H1 (cell line): ENCODE data around the gene SYTL1. TPM values are rescaled to one million over a fixed set of nuclear protein-coding genes. Genes with fewer than 3 reads are reported as not detected.

Experiments
- CTCF ChIA-PET: fragments of 300-600 bp; sonication (Branson Sonifier 250); formaldehyde crosslinking; loops from one replicate; lab custom pipeline; 2021; ENCODE audit not compliant: partially characterized antibody; lab: Charles Lee
- POLR2A ChIA-PET: fragments of 300-600 bp; sonication (Branson Sonifier 250); formaldehyde crosslinking; loops from one replicate; lab custom pipeline; 2021; ENCODE audit warnings: inconsistent platforms; ENCODE audit not compliant: partially characterized antibody; lab: Charles Lee
- DNase-seq, 2 experiments: peaks; one replicate each; pipeline versions ENCODE4 v3.0.0 to v3.0.0-alpha.2; 2010 to 2022; ENCODE audit warnings: low spot score in 2 of 2, low read depth in 1 of 2, mixed read lengths in 1 of 2
- FAIRE-seq: peaks from 2 replicates; lab custom pipeline; 2011; peaks lifted over from hg19 to GRCh38; lab: Jason Lieb, UNC
- H2AFZ ChIP-seq: 2 replicates; pipeline ENCODE4 v1.8.1; 2012; ENCODE audit warnings: low read length, inconsistent platforms
- H2AK5ac ChIP-seq: 2 replicates; pipeline ENCODE4 v1.6.1; 2013; ENCODE audit warnings: low read depth, low read length
- H2BK120ac ChIP-seq: replicated peaks from 2 replicates; pipeline ENCODE3; 2013; ENCODE audit warnings: low read depth, low read length, inconsistent platforms
- H2BK12ac ChIP-seq: 2 replicates; pipeline ENCODE4 v1.6.1; 2013; ENCODE audit warnings: low read depth, low read length
- H2BK15ac ChIP-seq: 2 replicates; pipeline ENCODE4 v1.6.1; 2013; ENCODE audit warnings: low read length
- H2BK20ac ChIP-seq: 2 replicates; pipeline ENCODE4 v1.6.1; 2013; ENCODE audit warnings: low read length
- H2BK5ac ChIP-seq: 2 replicates; pipeline ENCODE4 v1.6.1; 2013; ENCODE audit warnings: low read depth, low read length
- H3K14ac ChIP-seq: 2 replicates; pipeline ENCODE4 v1.6.1; 2013; ENCODE audit warnings: inconsistent platforms; ENCODE audit not compliant: insufficient read length
- H3K18ac ChIP-seq: 2 replicates; pipeline ENCODE4 v1.6.1; 2013; ENCODE audit warnings: low read length; ENCODE audit errors: extremely low read depth
- H3K23ac ChIP-seq: 2 replicates; pipeline ENCODE4 v1.6.1; 2013; ENCODE audit warnings: inconsistent platforms; ENCODE audit not compliant: insufficient read length
- H3K23me2 ChIP-seq: 2 replicates; pipeline ENCODE4 v1.6.1; 2013; ENCODE audit warnings: low read depth, low read length
- H3K27ac ChIP-seq: 2 replicates; pipeline ENCODE4 v1.6.1; 2011; ENCODE audit warnings: low read depth, low read length, inconsistent platforms
- H3K27me3 ChIP-seq, 4 experiments: replicated peaks in 1 of 4; 1 replicate in 1 of 4; 2 replicates in 3 of 4; pipeline versions ENCODE4 v1.6.1 to v1.8.1; 2011 to 2013; ENCODE audit warnings: low read length in 3 of 4, mild to moderate bottlenecking in 3 of 4, inconsistent platforms in 2 of 4, mixed read lengths in 2 of 4, moderate library complexity in 1 of 4; ENCODE audit not compliant: control insufficient read depth in 3 of 4, insufficient read depth in 3 of 4; ENCODE audit errors: extremely low read depth in 1 of 4
- H3K36me3 ChIP-seq, 4 experiments: 2 replicates each; pipeline versions ENCODE4 v1.6.1 to v1.8.1; 2011 to 2013; ENCODE audit warnings: mild to moderate bottlenecking in 4 of 4, low read length in 3 of 4, moderate library complexity in 2 of 4, control low read depth in 1 of 4, inconsistent platforms in 1 of 4; ENCODE audit not compliant: insufficient read depth in 4 of 4, control insufficient read depth in 2 of 4
- H3K4ac ChIP-seq: replicated peaks from 2 replicates; pipeline ENCODE3; 2013; ENCODE audit warnings: low read length, low read depth, mixed read lengths, inconsistent platforms; ENCODE audit not compliant: insufficient read length
- H3K4me1 ChIP-seq, 4 experiments: replicated peaks in 1 of 4; 1 replicate in 1 of 4; 2 replicates in 3 of 4; pipeline versions ENCODE4 v1.6.1 to v1.8.1; 2011 to 2013; ENCODE audit warnings: low read length in 3 of 4, inconsistent platforms in 2 of 4, mixed read lengths in 1 of 4; ENCODE audit not compliant: insufficient read depth in 4 of 4, control insufficient read depth in 3 of 4
- H3K4me2 ChIP-seq, 2 experiments: 2 replicates each; pipeline versions ENCODE4 v1.6.1 to v1.8.1; 2011 to 2013; ENCODE audit warnings: low read depth in 2 of 2, low read length in 2 of 2, control low read depth in 1 of 2, inconsistent platforms in 1 of 2, mild to moderate bottlenecking in 1 of 2; ENCODE audit not compliant: insufficient read depth in 1 of 2
- H3K4me3 ChIP-seq, 4 experiments: fragments of 200-600, 300-600 bp in 1 of 4; sonication (generic), shearing (Covaris generic), sonication (Bioruptor Twin) in 1 of 4; 2 replicates each; pipeline versions ENCODE4 v1.5.1 to v1.8.1; 2011 to 2016; ENCODE audit warnings: low read length in 4 of 4, low read depth in 3 of 4, control low read depth in 2 of 4, inconsistent platforms in 2 of 4, mild to moderate bottlenecking in 2 of 4, mixed read lengths in 1 of 4, moderate library complexity in 1 of 4; ENCODE audit not compliant: insufficient read depth in 2 of 4; ENCODE audit errors: extremely low read depth in 1 of 4
- H3K56ac ChIP-seq: replicated peaks from 2 replicates; pipeline ENCODE3; 2013; ENCODE audit warnings: low read depth, mild to moderate bottlenecking, mixed read lengths, low read length, inconsistent platforms; ENCODE audit not compliant: insufficient read length
- H3K79me1 ChIP-seq: 2 replicates; pipeline ENCODE4 v1.6.1; 2013; ENCODE audit warnings: low read depth, low read length, control low read depth
- H3K79me2 ChIP-seq, 2 experiments: 2 replicates each; pipeline versions ENCODE4 v1.6.1 to v1.8.1; 2012 to 2013; ENCODE audit warnings: low read length in 2 of 2, mild to moderate bottlenecking in 2 of 2, inconsistent platforms in 1 of 2; ENCODE audit not compliant: insufficient read depth in 2 of 2, control insufficient read depth in 1 of 2
- H3K9ac ChIP-seq, 4 experiments: replicated peaks in 1 of 4; 1 replicate in 1 of 4; 2 replicates in 3 of 4; pipeline versions ENCODE4 v1.6.1 to v1.8.1; 2011 to 2013; ENCODE audit warnings: low read depth in 3 of 4, low read length in 3 of 4, control low read depth in 2 of 4, mild to moderate bottlenecking in 2 of 4, moderate library complexity in 2 of 4, inconsistent platforms in 1 of 4; ENCODE audit errors: extremely low read depth in 1 of 4
- H3K9me3 ChIP-seq, 2 experiments: 2 replicates each; pipeline versions ENCODE4 v1.6.1 to v1.8.1; 2012 to 2013; ENCODE audit warnings: mild to moderate bottlenecking in 2 of 2, moderate library complexity in 2 of 2, control low read depth in 1 of 2, inconsistent platforms in 1 of 2, low read depth in 1 of 2, low read length in 1 of 2, mixed read lengths in 1 of 2; ENCODE audit not compliant: insufficient read depth in 2 of 2
- H4K20me1 ChIP-seq, 2 experiments: replicated peaks in 1 of 2; 2 replicates each; pipeline versions ENCODE3 to v1.8.1; 2011 to 2013; ENCODE audit warnings: inconsistent platforms in 2 of 2, low read length in 2 of 2, mild to moderate bottlenecking in 1 of 2; ENCODE audit not compliant: insufficient read depth in 2 of 2, control insufficient read depth in 1 of 2
- H4K5ac ChIP-seq: 2 replicates; pipeline ENCODE4 v1.6.1; 2013; ENCODE audit warnings: low read length, low read depth, mixed read lengths, inconsistent platforms; ENCODE audit not compliant: insufficient read length
- H4K8ac ChIP-seq: 2 replicates; pipeline ENCODE4 v1.8.0; 2013; ENCODE audit warnings: mild to moderate bottlenecking, moderate library complexity, low read length, inconsistent platforms; ENCODE audit not compliant: insufficient read depth; ENCODE audit errors: extremely low read depth
- H4K91ac ChIP-seq: replicated peaks from 2 replicates; pipeline ENCODE3; 2013; ENCODE audit warnings: low read length, mixed read lengths, inconsistent platforms; ENCODE audit not compliant: insufficient read length
- ASH2L ChIP-seq: fragments of 200-600, 300-600 bp; sonication (generic); IDR thresholded peaks from one replicate; pipeline ENCODE4 v1.7.1; 2017; ENCODE audit warnings: low read length
- CHD2 ChIP-seq: IDR thresholded peaks from 2 replicates; pipeline ENCODE4 v1.6.1; 2012; ENCODE audit warnings: low read length, improper control_type of control experiment
- CTCF ChIP-seq, 3 experiments: IDR thresholded peaks; 1 replicate in 2 of 3; 2 replicates in 1 of 3; pipeline versions ENCODE4 v1.5.1 to v1.6.1; 2011; ENCODE audit warnings: low read length in 3 of 3, mild to moderate bottlenecking in 3 of 3, inconsistent platforms in 2 of 3, low read depth in 1 of 3, moderate library complexity in 1 of 3; ENCODE audit not compliant: insufficient read depth in 1 of 3; ENCODE audit errors: control extremely low read depth in 1 of 3
- TBP ChIP-seq: IDR thresholded peaks from 2 replicates; pipeline ENCODE4 v1.6.1; 2011; ENCODE audit warnings: low read depth, low read length, improper control_type of control experiment
- WGBS, 2 experiments: shearing (Covaris generic) in 1 of 2; methylation state at CpG; one replicate each; pipeline versions ENCODE4 v1.1.6 to v1.1.7; 2013 to 2015; ENCODE audit warnings: low lambda C conversion rate in 2 of 2, mixed read lengths in 2 of 2, inconsistent platforms in 1 of 2, low coverage in 1 of 2, missing lambda C conversion rate in 1 of 2; ENCODE audit not compliant: insufficient replicate concordance in 2 of 2, insufficient coverage in 1 of 2, insufficient read length in 1 of 2; ENCODE audit errors: extremely low coverage in 1 of 2, missing lambda C conversion rate in 1 of 2; 5-methylcytosine and 5-hydroxymethylcytosine counted together
- polyA plus RNA-seq, 7 experiments: library from polyadenylated mRNA; depleted of rRNA in 3 of 7; stranded (reverse) in 5 of 7; unstranded in 2 of 7; fragments of >200 nt in 5 of 7; fragments of 200-250 nt in 2 of 7; gene quantifications; 1 replicate in 5 of 7; 2 replicates in 1 of 7; 4 replicates in 1 of 7; pipeline versions ENCODE4 v1.2.1 to v1.2.3, GENCODE V29; 2011 to 2013; ENCODE audit warnings: missing spikeins in 2 of 7, mixed read lengths in 2 of 7
- total RNA-seq: library from RNA; stranded (reverse); fragmentation: NEBNext Ultra II Directional; extraction: Animal tissue kit (Norgen Biotek cat#: 25700); gene quantifications from 2 replicates; pipeline ENCODE4 v1.2.1, GENCODE V29; 2021
- TF ChIP-seq, protein P1 (sequence below): IDR thresholded peaks from 2 replicates; pipeline ENCODE4 v1.6.1; 2012; ENCODE audit warnings: inconsistent platforms

Gene SYTL1
- total and polyA plus RNA-seq, 2 of the 8 experiments (the other 6 are each of a cell fraction or from before 2014, with no cell fraction given) = 6.4 to 19.5 TPM

DNA sequence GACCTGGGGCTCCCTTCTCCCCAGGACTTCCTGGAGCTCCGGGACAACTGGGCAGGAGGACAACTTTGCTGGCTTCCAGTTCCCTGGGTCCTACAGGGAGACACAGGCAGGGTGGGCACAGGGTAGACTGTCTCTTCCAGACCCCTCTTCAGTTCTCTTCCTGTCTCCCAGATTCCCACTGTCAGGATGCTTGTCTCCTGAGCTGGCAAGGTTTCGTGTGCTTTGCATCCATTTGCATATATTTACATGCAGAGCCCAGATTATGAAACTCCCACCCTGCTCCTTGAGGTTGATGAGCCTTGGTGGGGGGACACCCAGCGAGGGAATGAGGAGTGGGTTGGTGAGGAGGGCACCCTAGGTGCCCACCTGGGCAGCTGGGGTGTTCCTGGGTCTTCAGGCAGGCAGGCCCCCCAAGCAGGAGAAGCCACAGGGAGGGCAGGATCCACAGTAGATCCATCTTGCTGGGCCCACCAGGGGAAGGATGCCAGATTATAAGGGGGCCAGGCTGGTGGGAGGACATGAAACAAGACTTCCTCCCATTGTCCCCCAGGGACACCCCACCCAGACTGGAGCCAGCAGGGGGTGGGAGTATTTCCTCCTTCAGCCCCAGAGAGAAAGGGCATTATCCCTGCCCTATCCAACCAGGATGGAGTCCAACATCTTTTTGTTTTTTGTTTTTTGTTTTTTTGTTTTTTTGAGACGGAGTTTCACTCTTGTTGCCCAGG lies 32.7 kb downstream of the SYTL1 start, which contains the start of gene FCN3:
FCN3 (minus strand) TSS at position 463 of the 725 bp plus-strand sequence; CDS start at position 457, 6 bp downstream.
- peaks cover 0 to 3% (median 0%) of the 10 kb centered on the region in 4 experiments; a peak in 1 of 7 replicates for H3K4me1 ChIP-seq
- H2AK5ac ChIP-seq = no peak within 1 kb of the TSS
- no peak within 1 kb of the TSS for H4K5ac ChIP-seq
- H4K91ac ChIP-seq = no peak within 1 kb of the TSS
- TF ChIP-seq, protein P1, sequence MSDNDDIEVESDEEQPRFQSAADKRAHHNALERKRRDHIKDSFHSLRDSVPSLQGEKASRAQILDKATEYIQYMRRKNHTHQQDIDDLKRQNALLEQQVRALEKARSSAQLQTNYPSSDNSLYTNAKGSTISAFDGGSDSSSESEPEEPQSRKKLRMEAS = no peak
- no peak for TF ChIP-seq CTCF (IDR thresholded peaks at IDR 0.05; ENCODE audit: control extremely low read depth in 1 of 3, insufficient read depth in 1 of 3, low read depth in 1 of 3, low read length in 3 of 3)
- TF ChIP-seq TBP = no peak
- TF ChIP-seq CHD2 = no peak
- TF ChIP-seq ASH2L = no peak
- no peak within 1 kb of the TSS; the same call in 1 of the 2 replicates for H2BK15ac ChIP-seq
- ChIA-PET CTCF (interaction anchor here (0.6 to 28.8 kb wide), 8 partner anchors 9 to 501 kb away, joined by 3 to 625 read pairs (median 3); partner anchors contain the start of genes CD164L2, FCN3, GPR3 and MAP3K6), POLR2A (no interaction called here)
- no peak within 1 kb of the TSS for H2BK120ac ChIP-seq
- H3K18ac ChIP-seq = no peak within 1 kb of the TSS; the same call in 1 of the 2 replicates
- no peak within 1 kb of the TSS for H3K56ac ChIP-seq
- H3K36me3 ChIP-seq = no peaks in the 10 kb centered on the region
- H3K4ac ChIP-seq = no peak within 1 kb of the TSS
- H3K14ac ChIP-seq = no peak within 1 kb of the TSS
- H3K79me2 ChIP-seq = no peaks in the 10 kb centered on the region
- no peaks in the 10 kb centered on the region for H3K79me1 ChIP-seq
- H2BK5ac ChIP-seq = no peak within 1 kb of the TSS
- no peak within 1 kb of the TSS; the same call in 1 of the 2 replicates for H2BK12ac ChIP-seq
- H3K4me2 ChIP-seq = no peak within 1 kb of the TSS
- no peak within 1 kb of the TSS for H3K9ac ChIP-seq
- no peak within 1 kb of the TSS for H3K4me3 ChIP-seq
- H3K23me2 ChIP-seq = no peaks in the 10 kb centered on the region
- H2BK20ac ChIP-seq = no peak within 1 kb of the TSS
- H3K27me3 ChIP-seq = no peaks in the 10 kb centered on the region
- H3K23ac ChIP-seq = no peak within 1 kb of the TSS
- DNase-seq (no peak), FAIRE-seq (no peak)
- H3K9me3 ChIP-seq = no peaks in the 10 kb centered on the region
- H3K27ac ChIP-seq = no peak within 1 kb of the TSS
- H4K20me1 ChIP-seq = no peaks in the 10 kb centered on the region
- H4K8ac ChIP-seq = no peak within 1 kb of the TSS; the same call in 1 of the 2 replicates
- no peak within 1 kb of the TSS for H2AFZ ChIP-seq
- 73% methylated on average over 4 of the region's 4 CpGs; no CpG with 5 or more reads in 1 of the 2 experiments for WGBS, 2 experiments
